ENCODE results near the gene CCDC170.

GRCh38 chr6:151659212-151659611 lies 165.4 kb downstream of the CCDC170 start:
- TF ChIP-seq CTCF (conservative IDR thresholded peaks at IDR 0.05; ENCODE audit: low read depth, low read length): no peak
- TF ChIP-seq EZH2 (IDR thresholded peaks at IDR 0.05; ENCODE audit: low read length, unreplicated experiment): no peak
- no peak for TF ChIP-seq EZH2phosphoT487 (IDR thresholded peaks at IDR 0.05; ENCODE audit: borderline replicate concordance, low read length)
